CD4-positive, alpha-beta T cell treated with Interleukin-4 for 1 hour (primary cell): ENCODE results near the gene ATP9B.
"Not testable (repeated sequence)": the region's sequence is repeated elsewhere in the genome, so short reads cannot be mapped to it uniquely, and the experiment has no call there.

ENCODE experiments used
- DNase-seq, 2 donors: peaks; one replicate each; pipeline ENCODE4 v3.0.0-alpha.2; 2020 to 2022

Gene ATP9B

GRCh38 chr18:79246309-79247108 lies 177.3 kb downstream of the ATP9B start:
- peak; percentile 63 to 72 for DNase-seq

GRCh38 chr18:79248495-79249060 lies 179.4 kb downstream of the ATP9B start:
- DNase-seq, result no peak

- no peak for DNase-seq
Observed at GRCh38 chr18:79250301-79250981, 181.2 kb downstream of the ATP9B start.

- DNase-seq, result no peak
Observed at GRCh38 chr18:79251021-79251420, 181.8 kb downstream of the ATP9B start.

- no peak for DNase-seq
Observed at GRCh38 chr18:79252904-79253633, 183.9 kb downstream of the ATP9B start.

- no peak for DNase-seq
Observed at GRCh38 chr18:79257480-79257879, 188.3 kb downstream of the ATP9B start.

GRCh38 chr18:79258447-79258846 lies 189.3 kb downstream of the ATP9B start:
- DNase-seq, result no peak

GRCh38 chr18:79259218-79259617 lies 190.0 kb downstream of the ATP9B start:
- no peak for DNase-seq

GRCh38 chr18:79260023-79260422 lies 190.8 kb downstream of the ATP9B start:
- DNase-seq, result no peak

GRCh38 chr18:79260510-79260909 lies 191.3 kb downstream of the ATP9B start:
- DNase-seq, result no peak

GRCh38 chr18:79265068-79265467 lies 195.9 kb downstream of the ATP9B start:
- not testable (repeated sequence) for DNase-seq

- DNase-seq, result not testable (repeated sequence)
Observed at GRCh38 chr18:79271812-79272211, 202.6 kb downstream of the ATP9B start.

- no peak for DNase-seq
Observed at GRCh38 chr18:79272916-79273315, 203.7 kb downstream of the ATP9B start.

- no peak for DNase-seq
Observed at GRCh38 chr18:79274823-79275222, 205.6 kb downstream of the ATP9B start.

- DNase-seq, result no peak
Observed at GRCh38 chr18:79275461-79275860, 206.3 kb downstream of the ATP9B start.

GRCh38 chr18:79275992-79276391 lies 206.8 kb downstream of the ATP9B start:
- peak in 1 of 2 donors; percentile 3 for DNase-seq

- DNase-seq, result no peak
Observed at GRCh38 chr18:79278896-79279295, 209.7 kb downstream of the ATP9B start.

GRCh38 chr18:79283131-79283810 lies 214.1 kb downstream of the ATP9B start:
- DNase-seq, result no peak

- DNase-seq, result no peak
Observed at GRCh38 chr18:79283929-79284328, 214.7 kb downstream of the ATP9B start.

GRCh38 chr18:79285191-79285590 lies 216.0 kb downstream of the ATP9B start:
- DNase-seq, result not testable (repeated sequence)

GRCh38 chr18:79290409-79290808 lies 221.2 kb downstream of the ATP9B start:
- DNase-seq, result not testable (repeated sequence)

- DNase-seq, result no peak
Observed at GRCh38 chr18:79290876-79291275, 221.7 kb downstream of the ATP9B start.

- no peak for DNase-seq
Observed at GRCh38 chr18:79294235-79294634, 225.0 kb downstream of the ATP9B start.
